Measurements from ENCODE around the gene PPM1M. TPM values are rescaled to one million over a fixed set of nuclear protein-coding genes. Genes with fewer than 3 reads are reported as not detected.

The PPM1M gene
- total RNA-seq, 1 donor from 2014 or later, result 6.9 TPM

GRCh38 chr3:52236424-52236886 lies 9.1 kb upstream of the PPM1M start:
- TF ChIP-seq CTCF (conservative IDR thresholded peaks at IDR 0.05; ENCODE audit: low read depth, low read length), result no peak
- H3K4me3 ChIP-seq (ENCODE audit: low read depth, low read length), result peak overlapping the region; percentile 96

GRCh38 chr3:52237006-52237656 lies 8.4 kb upstream of the PPM1M start:
- H3K4me3 ChIP-seq (ENCODE audit: low read depth, low read length), result peak overlapping the region; percentile 96
- DNase-seq (ENCODE audit: low read depth), result no peak
- TF ChIP-seq CTCF (conservative IDR thresholded peaks at IDR 0.05; ENCODE audit: low read depth, low read length), result no peak

More at GRCh38 chr3:52236424-52236886, 9.1 kb upstream of the PPM1M start:
- no peak for DNase-seq (ENCODE audit: low read depth)

- DNase-seq (ENCODE audit: low read depth), result no peak
- H3K4me3 ChIP-seq (ENCODE audit: low read depth, low read length), result peak overlapping the region; percentile 96
- no peak for TF ChIP-seq CTCF (conservative IDR thresholded peaks at IDR 0.05; ENCODE audit: low read depth, low read length)
Observed at GRCh38 chr3:52237657-52238172, 7.8 kb upstream of the PPM1M start.

- no peak for DNase-seq (ENCODE audit: low read depth)
- peak overlapping the region; percentile 96 for H3K4me3 ChIP-seq (ENCODE audit: low read depth, low read length)
- TF ChIP-seq CTCF (conservative IDR thresholded peaks at IDR 0.05; ENCODE audit: low read depth, low read length), result no peak
Observed at GRCh38 chr3:52238193-52238760, 7.3 kb upstream of the PPM1M start.

- DNase-seq (ENCODE audit: low read depth), result no peak
- peak; percentile 40 for TF ChIP-seq CTCF (conservative IDR thresholded peaks at IDR 0.05; ENCODE audit: low read depth, low read length)
- H3K4me3 ChIP-seq (ENCODE audit: low read depth, low read length), result peak within 1 kb of the TSS; percentile 96
Observed at GRCh38 chr3:52238761-52239701, 6.5 kb upstream of the PPM1M start, which contains the start of gene TWF2. Gene TWF2, minus strand, starts transcription at chr3:52239158. Its CDS starts 142 bp downstream, at chr3:52239016.

- peak overlapping the region; percentile 96 for H3K4me3 ChIP-seq (ENCODE audit: low read depth, low read length)
Observed at GRCh38 chr3:52240059-52240885, 5.3 kb upstream of the PPM1M start.

More at GRCh38 chr3:52240059-52240885, 5.3 kb upstream of the PPM1M start:
- TF ChIP-seq CTCF (conservative IDR thresholded peaks at IDR 0.05; ENCODE audit: low read depth, low read length), result peak; percentile 29
- no peak for DNase-seq (ENCODE audit: low read depth)

Measured in epithelial cell of proximal tubule (primary cell).